IMR-90 (cell line): ENCODE measurements around the gene ADGRV1.

Source experiments
- CHD1 ChIP-seq: IDR thresholded peaks from 2 replicates; pipeline ENCODE4 v1.6.1; 2012; ENCODE audit warnings: low read depth, low read length, improper control_type of control experiment
- CTCF ChIP-seq: conservative IDR thresholded peaks from 2 replicates; pipeline ENCODE4 v1.5.1; 2012; ENCODE audit warnings: mild to moderate bottlenecking, low read depth, low read length, improper control_type of control experiment
- ELK1 ChIP-seq: fragments of 150-350 bp; IDR thresholded peaks from 2 replicates; pipeline ENCODE4 v1.6.1; 2016; ENCODE audit warnings: low read depth, mild to moderate bottlenecking, low read length, moderate library complexity, borderline replicate concordance
- FOS ChIP-seq: fragments of 150-350 bp; IDR thresholded peaks from 2 replicates; pipeline ENCODE4 v1.6.1; 2016; ENCODE audit warnings: low read depth, low read length
- MAFK ChIP-seq: IDR thresholded peaks from 2 replicates; pipeline ENCODE4 v1.6.1; 2012; ENCODE audit warnings: low read depth, low read length, improper control_type of control experiment
- POLR2A ChIP-seq: IDR thresholded peaks from 2 replicates; pipeline ENCODE4 v1.6.1; 2012; ENCODE audit warnings: mild to moderate bottlenecking, low read depth, low read length
- RAD21 ChIP-seq: IDR thresholded peaks from 2 replicates; pipeline ENCODE4 v1.6.1; 2012; ENCODE audit warnings: low read length, improper control_type of control experiment
- RCOR1 ChIP-seq: IDR thresholded peaks from 2 replicates; pipeline ENCODE4 v1.6.1; 2012; ENCODE audit warnings: mild to moderate bottlenecking, low read length, improper control_type of control experiment; ENCODE audit not compliant: insufficient replicate concordance
- RFX5 ChIP-seq: IDR thresholded peaks from 2 replicates; pipeline ENCODE4 v1.8.0; 2012; ENCODE audit warnings: low read depth, mild to moderate bottlenecking, low read length, moderate library complexity
- SMC3 ChIP-seq: fragments of 150-350 bp; IDR thresholded peaks from 2 replicates; pipeline ENCODE4 v1.6.1; 2016; ENCODE audit warnings: low read depth, mild to moderate bottlenecking, antibody characterized with exemption, low read length, moderate library complexity

- no peak for TF ChIP-seq MAFK
- TF ChIP-seq POLR2A, result no peak
- no peak for TF ChIP-seq RAD21
- no peak for TF ChIP-seq CTCF
- no peak for TF ChIP-seq SMC3
- TF ChIP-seq RCOR1, result no peak
- TF ChIP-seq RFX5, result no peak
- no peak for TF ChIP-seq ELK1
- TF ChIP-seq CHD1, result no peak
- TF ChIP-seq FOS, result no peak
Measured at GRCh38 chr5:91141642-91142041, 583.0 kb downstream of the ADGRV1 start.
